Neuron (in vitro differentiated cells): ENCODE measurements around the gene MAP3K5.

Experiments used
- H2AFZ ChIP-seq: one replicate; pipeline ENCODE4 v1.6.1; 2013; ENCODE audit warnings: low read depth, mild to moderate bottlenecking, inconsistent platforms, low read length, moderate library complexity
- H3K27me3 ChIP-seq: one replicate; pipeline ENCODE4 v1.6.1; 2013; ENCODE audit warnings: low read length; ENCODE audit not compliant: insufficient read depth
- H3K36me3 ChIP-seq: one replicate; pipeline ENCODE4 v1.6.1; 2013; ENCODE audit warnings: low read length; ENCODE audit not compliant: insufficient read depth
- H3K4me1 ChIP-seq: one replicate; pipeline ENCODE4 v1.6.1; 2013; ENCODE audit warnings: low read length; ENCODE audit not compliant: insufficient read depth
- H3K4me3 ChIP-seq: 2 replicates; pipeline ENCODE4 v1.5.1; 2013; ENCODE audit warnings: mild to moderate bottlenecking, low read length, moderate library complexity
- H3K9me3 ChIP-seq: one replicate; pipeline ENCODE4 v1.6.1; 2013; ENCODE audit warnings: low read length

Gene MAP3K5

GRCh38 chr6:136534268-136534667 lies 258.0 kb downstream of the MAP3K5 start:
- no peak overlapping the region for H2AFZ ChIP-seq
- H3K4me1 ChIP-seq: no peaks in the 10 kb centered on the region
- peaks cover 5% of the 10 kb centered on the region for H3K27me3 ChIP-seq
- no peak overlapping the region for H3K4me3 ChIP-seq
- no peaks in the 10 kb centered on the region for H3K9me3 ChIP-seq
- H3K36me3 ChIP-seq: no peaks in the 10 kb centered on the region

- no peak overlapping the region for H2AFZ ChIP-seq
- no peaks in the 10 kb centered on the region for H3K9me3 ChIP-seq
- H3K27me3 ChIP-seq: peaks cover 3% of the 10 kb centered on the region
- H3K4me3 ChIP-seq: no peak overlapping the region
- H3K36me3 ChIP-seq: no peaks in the 10 kb centered on the region
- H3K4me1 ChIP-seq: no peaks in the 10 kb centered on the region
These were observed 258.8 kb downstream of the MAP3K5 start for GRCh38 chr6:136533487-136533886.

GRCh38 chr6:136532030-136532429 lies 260.2 kb downstream of the MAP3K5 start:
- Histone ChIP-seq H3K4me1 (no peaks in the 10 kb centered on the region), H2AFZ (no peak overlapping the region), H3K9me3 (no peaks in the 10 kb centered on the region), H3K4me3 (no peak overlapping the region), H3K36me3 (no peaks in the 10 kb centered on the region), H3K27me3 (peaks cover 3% of the 10 kb centered on the region)

- Histone ChIP-seq H3K27me3 (peaks cover 3% of the 10 kb centered on the region), H3K4me3 (no peak overlapping the region), H2AFZ (no peak overlapping the region), H3K36me3 (no peaks in the 10 kb centered on the region), H3K4me1 (peaks cover 12% of the 10 kb centered on the region), H3K9me3 (no peaks in the 10 kb centered on the region)
These were observed 262.6 kb downstream of the MAP3K5 start for GRCh38 chr6:136529710-136530109.

GRCh38 chr6:136528477-136528876 lies 263.8 kb downstream of the MAP3K5 start:
- Histone ChIP-seq H3K4me1 (peaks cover 12% of the 10 kb centered on the region), H3K9me3 (no peaks in the 10 kb centered on the region), H3K36me3 (no peaks in the 10 kb centered on the region), H3K27me3 (peaks cover 3% of the 10 kb centered on the region), H2AFZ (no peak overlapping the region), H3K4me3 (no peak overlapping the region)

- no peaks in the 10 kb centered on the region for H3K9me3 ChIP-seq
- H2AFZ ChIP-seq: no peak overlapping the region
- peaks cover 12% of the 10 kb centered on the region for H3K4me1 ChIP-seq
- H3K36me3 ChIP-seq: no peaks in the 10 kb centered on the region
- no peak overlapping the region for H3K4me3 ChIP-seq
- H3K27me3 ChIP-seq: peaks cover 3% of the 10 kb centered on the region
These were observed 264.4 kb downstream of the MAP3K5 start for GRCh38 chr6:136527831-136528230.

GRCh38 chr6:136526937-136527336 lies 265.3 kb downstream of the MAP3K5 start:
- Histone ChIP-seq H2AFZ (no peak overlapping the region), H3K36me3 (no peaks in the 10 kb centered on the region), H3K4me1 (peaks cover 12% of the 10 kb centered on the region), H3K4me3 (no peak overlapping the region), H3K27me3 (peaks cover under 1% of the 10 kb centered on the region), H3K9me3 (no peaks in the 10 kb centered on the region)

- H2AFZ ChIP-seq: no peak overlapping the region
- H3K36me3 ChIP-seq: no peaks in the 10 kb centered on the region
- H3K27me3 ChIP-seq: no peaks in the 10 kb centered on the region
- peak overlapping the region; percentile 19 for H3K4me3 ChIP-seq
- H3K9me3 ChIP-seq: no peaks in the 10 kb centered on the region
- peaks cover 12% of the 10 kb centered on the region for H3K4me1 ChIP-seq
These were observed 265.9 kb downstream of the MAP3K5 start for GRCh38 chr6:136526196-136526930.

- H3K4me1 ChIP-seq: peaks cover 12% of the 10 kb centered on the region
- no peaks in the 10 kb centered on the region for H3K9me3 ChIP-seq
- H3K36me3 ChIP-seq: no peaks in the 10 kb centered on the region
- H3K27me3 ChIP-seq: no peaks in the 10 kb centered on the region
- H3K4me3 ChIP-seq: no peak overlapping the region
- H2AFZ ChIP-seq: no peak overlapping the region
These were observed 266.6 kb downstream of the MAP3K5 start for GRCh38 chr6:136525586-136526195.

- H3K36me3 ChIP-seq: no peaks in the 10 kb centered on the region
- H3K27me3 ChIP-seq: no peaks in the 10 kb centered on the region
- H3K4me3 ChIP-seq: no peak overlapping the region
These were observed 267.3 kb downstream of the MAP3K5 start for GRCh38 chr6:136524936-136525413.

GRCh38 chr6:136524339-136524935 lies 267.8 kb downstream of the MAP3K5 start:
- Histone ChIP-seq H3K27me3 (no peaks in the 10 kb centered on the region), H3K9me3 (no peaks in the 10 kb centered on the region), H3K4me1 (peaks cover 12% of the 10 kb centered on the region), H3K4me3 (no peak overlapping the region), H2AFZ (no peak overlapping the region), H3K36me3 (no peaks in the 10 kb centered on the region)

More at GRCh38 chr6:136524936-136525413, 267.3 kb downstream of the MAP3K5 start:
- no peak overlapping the region for H2AFZ ChIP-seq
- H3K9me3 ChIP-seq: no peaks in the 10 kb centered on the region
- H3K4me1 ChIP-seq: peaks cover 12% of the 10 kb centered on the region

GRCh38 chr6:136523196-136523595 lies 269.1 kb downstream of the MAP3K5 start:
- Histone ChIP-seq H3K4me1 (peaks cover 12% of the 10 kb centered on the region), H3K9me3 (no peaks in the 10 kb centered on the region), H3K27me3 (no peaks in the 10 kb centered on the region), H3K4me3 (no peak overlapping the region), H2AFZ (no peak overlapping the region), H3K36me3 (no peaks in the 10 kb centered on the region)

GRCh38 chr6:136522636-136523035 lies 269.6 kb downstream of the MAP3K5 start:
- Histone ChIP-seq H3K9me3 (no peaks in the 10 kb centered on the region), H3K4me3 (no peak overlapping the region), H3K4me1 (peaks cover 12% of the 10 kb centered on the region), H3K27me3 (no peaks in the 10 kb centered on the region), H2AFZ (no peak overlapping the region), H3K36me3 (no peaks in the 10 kb centered on the region)
